Mononuclear cell (primary cell): ENCODE results near the gene CHIC2. TPM values are rescaled to one million over a fixed set of nuclear protein-coding genes. Genes with fewer than 3 reads are reported as not detected.
"Not testable (repeated sequence)": the region's sequence is repeated elsewhere in the genome, so short reads cannot be mapped to it uniquely, and the experiment has no call there.

Experiments used
- H3K27me3 ChIP-seq: 2 replicates; pipeline ENCODE4 v1.6.0; 2011; ENCODE audit warnings: low read length, control low read depth; ENCODE audit not compliant: insufficient read depth
- H3K4me1 ChIP-seq: 2 replicates; pipeline ENCODE4 v1.5.1; 2011; ENCODE audit warnings: mild to moderate bottlenecking, low read length, control low read depth; ENCODE audit not compliant: insufficient read depth
- H3K4me3 ChIP-seq: 2 replicates; pipeline ENCODE4 v1.5.1; 2011; ENCODE audit warnings: mild to moderate bottlenecking, low read length, moderate library complexity
- H3K9me3 ChIP-seq: 2 replicates; pipeline ENCODE4 v1.5.1; 2011; ENCODE audit warnings: low read depth, mild to moderate bottlenecking, control low read depth, low read length
- total RNA-seq: library from RNA; depleted of rRNA; stranded (reverse); fragments of >200 nt; gene quantifications from one replicate; pipeline ENCODE4 v1.2.3, GENCODE V29; 2012

Gene CHIC2
- total RNA-seq = 101 TPM

- peaks cover 18% of the 10 kb centered on the region for H3K4me1 ChIP-seq
- no peaks in the 10 kb centered on the region for H3K27me3 ChIP-seq
- H3K9me3 ChIP-seq = no peaks in the 10 kb centered on the region
- H3K4me3 ChIP-seq = peak within 1 kb of the TSS; percentile 89
These were observed at the start of gene CHIC2 for GRCh38 chr4:54064317-54065111. TSS of gene CHIC2 (minus strand) at chr4:54064605. CDS start at chr4:54064300, 305 bp downstream.

DNA sequence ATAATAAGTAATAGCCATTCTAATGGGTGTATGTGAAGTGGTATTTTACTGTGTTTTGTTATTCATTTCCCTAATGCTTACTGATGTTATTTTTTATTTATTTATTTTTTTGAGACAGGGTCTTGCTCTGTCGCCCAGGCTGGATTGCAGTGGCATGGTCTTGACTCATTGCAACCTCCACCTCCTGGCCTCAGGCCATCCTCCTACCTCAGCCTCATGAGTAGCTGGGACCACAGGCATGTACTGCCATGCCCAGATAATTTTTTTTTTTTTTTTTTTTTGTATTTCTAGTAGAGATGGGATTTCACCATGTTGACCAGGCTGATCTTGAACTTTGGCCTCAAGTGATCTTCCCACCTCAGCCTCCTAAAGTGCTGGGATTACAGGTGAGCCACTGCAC is 48.8 kb upstream of the CHIC2 start:
- H3K4me1 ChIP-seq = peaks cover 15% of the 10 kb centered on the region
- H3K4me3 ChIP-seq, H3K9me3 ChIP-seq: not testable (repeated sequence)
- H3K27me3 ChIP-seq = peaks cover 59% of the 10 kb centered on the region

- no peak overlapping the region for H3K4me3 ChIP-seq
- H3K27me3 ChIP-seq = peaks cover 89% of the 10 kb centered on the region
- no peaks in the 10 kb centered on the region for H3K9me3 ChIP-seq
- H3K4me1 ChIP-seq = peaks cover 17% of the 10 kb centered on the region
These were observed 45.6 kb upstream of the CHIC2 start for GRCh38 chr4:54110019-54110416.

DNA sequence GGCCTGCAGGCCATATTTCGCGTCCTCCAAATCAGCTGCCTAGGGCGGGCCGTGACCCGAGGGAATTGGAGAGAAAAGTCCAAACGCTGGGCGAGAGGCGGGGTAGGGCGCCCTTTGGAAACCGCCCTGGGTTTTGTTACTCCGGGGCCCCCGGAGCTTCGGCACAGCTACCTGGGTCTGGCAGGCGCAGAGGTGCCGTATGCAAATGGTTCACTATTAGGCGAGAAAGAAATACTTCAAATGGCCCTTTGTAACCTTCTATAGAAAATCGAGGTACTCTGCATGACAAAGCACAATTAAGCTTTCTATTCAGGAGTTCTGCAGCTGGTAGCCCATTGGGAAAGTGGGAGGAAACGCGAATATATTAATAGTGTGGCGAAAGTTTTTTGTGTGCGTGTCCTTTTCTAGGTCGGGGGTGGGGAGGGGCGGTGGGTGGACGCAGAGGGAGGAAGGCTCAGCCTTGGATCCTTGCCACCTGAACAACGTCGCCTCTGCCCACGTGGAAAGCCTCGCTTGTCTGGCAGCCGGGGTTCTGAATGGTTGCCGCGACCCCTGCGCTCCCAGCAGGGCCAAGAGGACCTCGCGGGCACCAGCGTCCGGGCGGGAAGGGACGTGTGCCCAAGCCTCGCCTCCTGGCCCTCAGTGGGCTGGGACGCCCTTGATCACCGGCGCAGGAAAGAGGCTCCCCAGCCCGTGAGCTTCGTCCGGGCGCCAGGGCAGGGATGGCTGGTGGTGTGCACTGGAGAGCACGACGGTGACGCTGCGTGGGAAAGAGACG is 45.0 kb upstream of the CHIC2 start:
- peaks cover 17% of the 10 kb centered on the region for H3K4me1 ChIP-seq
- no peaks in the 10 kb centered on the region for H3K9me3 ChIP-seq
- no peak overlapping the region for H3K4me3 ChIP-seq
- H3K27me3 ChIP-seq = peaks cover 90% of the 10 kb centered on the region

GRCh38 chr4:54107951-54108748 is 43.7 kb upstream of the CHIC2 start:
- Histone ChIP-seq H3K4me3 (no peak overlapping the region), H3K27me3 (peaks cover 100% of the 10 kb centered on the region), H3K4me1 (peaks cover 23% of the 10 kb centered on the region), H3K9me3 (no peaks in the 10 kb centered on the region)

DNA sequence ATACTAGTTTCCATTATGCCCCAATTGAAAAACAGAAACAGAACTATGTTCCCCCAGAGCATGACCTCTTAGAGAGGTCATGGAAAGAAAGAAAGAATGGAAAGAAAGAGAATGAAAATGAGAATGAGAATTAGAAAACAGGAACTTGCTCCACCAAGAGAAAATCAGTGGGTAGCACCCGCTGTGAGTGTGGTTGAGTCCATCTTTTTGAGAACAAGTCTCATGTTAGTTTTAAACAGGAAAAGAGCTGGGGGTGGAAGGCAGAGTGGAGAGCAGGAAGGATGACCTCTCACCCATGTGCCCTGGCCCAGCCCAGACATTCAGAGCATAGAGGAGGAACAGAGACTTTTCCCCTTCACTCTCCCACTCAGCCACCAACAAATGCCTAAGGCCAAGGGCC is 40.5 kb upstream of the CHIC2 start:
- no peak overlapping the region for H3K4me3 ChIP-seq
- no peaks in the 10 kb centered on the region for H3K9me3 ChIP-seq
- H3K27me3 ChIP-seq = peaks cover 99% of the 10 kb centered on the region
- peaks cover 43% of the 10 kb centered on the region for H3K4me1 ChIP-seq

GRCh38 chr4:54103190-54103574 is 38.8 kb upstream of the CHIC2 start:
- no peaks in the 10 kb centered on the region for H3K9me3 ChIP-seq
- H3K4me1 ChIP-seq = peaks cover 38% of the 10 kb centered on the region
- peaks cover 98% of the 10 kb centered on the region for H3K27me3 ChIP-seq
- no peak overlapping the region for H3K4me3 ChIP-seq

GRCh38 chr4:54102531-54103106 is 38.2 kb upstream of the CHIC2 start:
- Histone ChIP-seq H3K4me3 (no peak overlapping the region), H3K4me1 (peaks cover 35% of the 10 kb centered on the region), H3K9me3 (no peaks in the 10 kb centered on the region), H3K27me3 (peaks cover 98% of the 10 kb centered on the region)

DNA sequence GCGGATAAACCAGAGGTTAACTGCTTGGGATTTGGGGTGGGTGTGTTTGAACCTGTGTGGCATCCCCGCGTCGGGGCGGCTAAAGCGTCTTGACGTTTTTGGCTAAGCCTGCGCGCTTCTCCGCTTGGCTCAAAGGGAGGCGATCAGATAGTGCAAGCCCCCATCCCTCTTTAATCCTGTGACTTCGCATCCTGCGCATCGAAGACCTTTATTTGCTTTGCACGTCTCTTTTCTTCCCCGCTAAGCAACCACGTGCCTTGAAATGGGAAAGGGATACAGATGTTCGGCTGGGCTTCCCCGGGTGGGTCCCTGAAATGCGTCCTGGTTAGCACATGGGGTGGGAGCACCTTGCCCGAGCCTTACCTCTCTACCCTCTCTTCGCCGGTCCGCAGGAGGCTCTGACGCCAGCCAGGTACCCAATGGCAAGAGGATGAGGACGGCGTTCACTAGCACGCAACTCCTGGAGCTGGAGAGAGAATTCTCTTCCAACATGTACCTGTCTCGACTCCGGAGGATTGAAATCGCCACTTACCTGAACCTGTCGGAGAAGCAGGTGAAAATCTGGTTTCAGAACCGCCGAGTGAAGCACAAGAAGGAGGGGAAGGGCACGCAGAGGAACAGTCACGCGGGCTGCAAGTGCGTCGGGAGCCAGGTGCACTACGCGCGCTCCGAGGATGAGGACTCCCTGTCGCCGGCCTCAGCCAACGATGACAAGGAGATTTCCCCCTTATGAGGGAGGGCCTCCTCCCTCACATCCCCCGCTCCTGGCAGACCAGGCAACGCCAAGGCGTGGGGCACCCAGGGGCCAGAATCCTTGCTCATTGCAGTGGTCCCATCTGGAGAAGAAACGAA is 37.0 kb upstream of the CHIC2 start:
- peaks cover 35% of the 10 kb centered on the region for H3K4me1 ChIP-seq
- H3K9me3 ChIP-seq = no peaks in the 10 kb centered on the region
- H3K4me3 ChIP-seq = no peak overlapping the region
- H3K27me3 ChIP-seq = peaks cover 98% of the 10 kb centered on the region

GRCh38 chr4:54100595-54101189 is 36.3 kb upstream of the CHIC2 start:
- H3K27me3 ChIP-seq = peaks cover 98% of the 10 kb centered on the region
- H3K4me3 ChIP-seq = no peak overlapping the region
- H3K4me1 ChIP-seq = peaks cover 35% of the 10 kb centered on the region
- H3K9me3 ChIP-seq = no peaks in the 10 kb centered on the region

DNA sequence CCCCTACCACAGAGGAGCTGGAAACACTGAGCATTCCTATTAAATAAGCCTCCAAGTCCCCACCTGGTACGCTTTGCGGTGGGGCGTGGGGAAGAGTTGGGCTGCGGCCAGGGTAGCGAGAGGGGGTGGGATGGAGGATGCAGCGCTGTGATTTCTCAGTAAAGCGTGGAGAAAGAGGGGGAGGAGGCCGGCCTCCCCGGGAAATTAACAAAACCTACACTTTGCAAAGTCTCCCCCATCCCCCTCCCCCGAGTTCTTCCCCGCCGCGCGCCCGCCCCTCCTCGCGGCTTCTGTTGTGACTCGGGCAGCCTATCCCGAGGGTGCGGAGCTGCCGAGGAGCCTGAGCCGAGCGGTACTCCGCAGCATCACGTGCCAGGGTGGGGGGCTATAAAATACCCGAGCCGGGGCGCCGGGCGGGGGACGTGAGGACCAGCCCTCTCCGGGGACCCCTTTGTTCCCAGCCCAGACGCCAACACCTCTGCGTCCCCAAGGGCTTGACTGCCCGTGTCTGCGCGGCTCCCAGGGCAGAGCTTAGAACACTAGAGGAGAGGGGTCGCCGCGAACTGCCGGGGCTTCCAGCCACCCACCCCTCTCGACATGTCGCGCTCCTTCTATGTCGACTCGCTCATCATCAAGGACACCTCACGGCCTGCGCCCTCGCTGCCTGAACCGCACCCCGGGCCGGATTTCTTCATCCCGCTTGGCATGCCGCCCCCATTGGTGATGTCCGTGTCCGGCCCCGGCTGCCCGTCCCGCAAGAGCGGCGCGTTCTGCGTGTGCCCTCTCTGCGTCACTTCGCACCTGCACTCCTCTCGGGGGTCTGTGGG is 35.6 kb upstream of the CHIC2 start, which contains the start of gene GSX2:
Gene GSX2, plus strand, starts transcription at position 416 of the 827 bp plus-strand sequence. Its CDS starts 182 bp downstream, at position 598.
- no peaks in the 10 kb centered on the region for H3K9me3 ChIP-seq
- peaks cover 98% of the 10 kb centered on the region for H3K27me3 ChIP-seq
- peaks cover 35% of the 10 kb centered on the region for H3K4me1 ChIP-seq
- no peak within 1 kb of the TSS for H3K4me3 ChIP-seq

GRCh38 chr4:54099287-54099747 is 34.9 kb upstream of the CHIC2 start:
- Histone ChIP-seq H3K27me3 (peaks cover 98% of the 10 kb centered on the region), H3K4me1 (peaks cover 35% of the 10 kb centered on the region), H3K4me3 (no peak overlapping the region), H3K9me3 (no peaks in the 10 kb centered on the region)

DNA sequence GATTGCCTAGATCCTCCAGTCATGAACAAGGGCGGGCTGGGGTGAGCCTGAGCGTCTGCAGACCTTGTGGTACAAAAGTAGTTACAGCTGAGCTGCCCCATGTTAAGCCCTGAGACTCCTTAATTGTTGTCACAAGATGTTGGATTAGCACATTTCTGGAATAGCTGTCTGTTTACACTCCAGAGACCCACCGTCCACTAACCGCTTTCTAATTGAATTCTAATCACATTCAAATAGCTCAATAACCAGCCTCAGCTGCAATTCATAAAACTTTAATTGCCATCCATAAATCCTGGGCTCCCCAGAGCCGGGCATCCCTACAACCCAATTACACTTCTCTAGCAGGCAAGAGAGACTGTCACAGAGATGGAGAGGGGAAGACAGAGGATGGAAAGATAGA is 34.0 kb upstream of the CHIC2 start:
- Histone ChIP-seq H3K4me1 (peaks cover 35% of the 10 kb centered on the region), H3K4me3 (no peak overlapping the region), H3K9me3 (no peaks in the 10 kb centered on the region), H3K27me3 (peaks cover 98% of the 10 kb centered on the region)
